Vagina (tissue), 2 donors: ENCODE data around the gene ZEB2. TPM values are rescaled to one million over a fixed set of nuclear protein-coding genes. Genes with fewer than 3 reads are reported as not detected.

Experiments
- DNase-seq, 2 donors: peaks; one replicate each; pipeline ENCODE4 v3.0.0-alpha.2; 2017; ENCODE audit errors: extremely low spot score in 2 of 2
- H3K27ac ChIP-seq: fragments of 200-600 bp; sonication (generic); one replicate; pipeline ENCODE4 v1.5.1; 2019
- H3K27me3 ChIP-seq: fragments of 200-600 bp; sonication (generic); one replicate; pipeline ENCODE4 v1.5.1; 2019
- H3K36me3 ChIP-seq, 2 donors: fragments of 200-600 bp; sonication (generic); one replicate each; pipeline ENCODE4 v1.5.1; 2017 to 2019
- H3K4me1 ChIP-seq: fragments of 200-600 bp; sonication (generic); one replicate; pipeline ENCODE4 v1.5.1; 2019
- H3K4me3 ChIP-seq, 2 donors: fragments of 200-600 bp; sonication (generic); 1 replicate in 1 of 2; 2 replicates in 1 of 2; pipeline ENCODE4 v1.5.1; 2016 to 2019
- H3K9me3 ChIP-seq: fragments of 200-600 bp; sonication (generic); one replicate; pipeline ENCODE4 v1.5.1; 2019
- POLR2A ChIP-seq, 2 donors: fragments of 450-650 bp; IDR thresholded peaks; one replicate each; pipeline ENCODE4 v1.6.1; 2017; ENCODE audit warnings: antibody characterized with exemption in 2 of 2, mild to moderate bottlenecking in 2 of 2, moderate library complexity in 2 of 2
- POLR2AphosphoS5 ChIP-seq, 2 donors: sonication (generic); formaldehyde crosslinking; IDR thresholded peaks; one replicate each; pipeline ENCODE4 v1.9.0; 2017; ENCODE audit warnings: antibody characterized with exemption in 2 of 2, mild to moderate bottlenecking in 2 of 2, low read depth in 1 of 2; ENCODE audit not compliant: insufficient read depth in 1 of 2
- intact Hi-C: fragments of 100-400 bp; cut with DNase I; formaldehyde crosslinking; loops from one replicate; pipeline ENCODE4 v1.15.1; 2023
- total RNA-seq: library from RNA; depleted of rRNA; stranded (reverse); fragments of >200 nt; gene quantifications from one replicate; pipeline ENCODE4 v1.2.3, GENCODE V29; 2016
- TF ChIP-seq, protein P1 (sequence below), 3 experiments: fragments of 450-650 bp in 2 of 3; fragments of 200-600 bp in 1 of 3; sonication (generic) in 1 of 3; IDR thresholded peaks; one replicate each; pipeline ENCODE4 v1.5.1; 2017 to 2019; ENCODE audit warnings: antibody characterized with exemption in 3 of 3, mild to moderate bottlenecking in 2 of 3, moderate library complexity in 2 of 3

ZEB2 gene
- total RNA-seq, 1 donor from 2014 or later: 63.6 TPM

DNA sequence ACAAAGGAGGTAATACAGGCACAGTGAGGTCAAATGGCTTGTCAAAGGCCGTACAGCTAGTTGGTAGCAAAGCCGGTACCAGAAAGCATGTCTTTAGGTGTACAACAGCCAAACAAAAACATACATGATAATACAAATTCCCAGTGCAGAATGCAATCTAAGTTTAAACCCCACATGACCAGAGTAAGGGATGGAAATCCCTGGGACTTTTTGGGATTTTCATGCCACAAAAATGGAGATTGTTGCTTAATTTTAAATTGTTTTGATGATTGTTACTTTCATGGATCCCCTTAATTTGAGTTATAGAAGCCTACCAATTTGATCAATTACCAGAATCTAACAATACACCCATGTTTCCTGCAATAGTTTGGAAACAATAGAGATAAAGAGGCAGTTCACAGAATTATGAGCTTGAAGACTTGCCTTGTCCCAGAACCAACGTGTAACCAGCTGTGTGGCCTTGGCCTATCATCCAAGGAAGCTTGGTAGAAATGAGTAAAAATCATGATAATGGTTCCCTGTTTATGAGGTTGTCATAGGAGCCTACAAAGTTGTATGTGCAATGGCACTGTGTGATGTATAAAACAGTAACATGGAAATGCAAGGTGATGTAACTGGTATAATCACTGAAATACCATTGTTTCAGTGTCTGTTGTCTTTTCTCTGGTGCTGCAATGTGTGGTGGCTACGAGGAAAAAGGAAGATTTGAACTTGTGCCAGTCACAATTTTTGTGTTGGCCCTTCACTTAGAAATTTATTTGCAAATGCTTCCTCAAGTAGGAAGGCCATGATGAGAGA is 85.3 kb downstream of the ZEB2 start:
- H3K4me1 ChIP-seq: peaks cover 36% of the 10 kb centered on the region
- H3K4me3 ChIP-seq: no peak overlapping the region
- no peaks in the 10 kb centered on the region for H3K9me3 ChIP-seq
- H3K36me3 ChIP-seq: no peaks in the 10 kb centered on the region
- intact Hi-C loops: no loop called here
- no peak for DNase-seq
- no peak overlapping the region for H3K27ac ChIP-seq
- TF ChIP-seq, protein P1, sequence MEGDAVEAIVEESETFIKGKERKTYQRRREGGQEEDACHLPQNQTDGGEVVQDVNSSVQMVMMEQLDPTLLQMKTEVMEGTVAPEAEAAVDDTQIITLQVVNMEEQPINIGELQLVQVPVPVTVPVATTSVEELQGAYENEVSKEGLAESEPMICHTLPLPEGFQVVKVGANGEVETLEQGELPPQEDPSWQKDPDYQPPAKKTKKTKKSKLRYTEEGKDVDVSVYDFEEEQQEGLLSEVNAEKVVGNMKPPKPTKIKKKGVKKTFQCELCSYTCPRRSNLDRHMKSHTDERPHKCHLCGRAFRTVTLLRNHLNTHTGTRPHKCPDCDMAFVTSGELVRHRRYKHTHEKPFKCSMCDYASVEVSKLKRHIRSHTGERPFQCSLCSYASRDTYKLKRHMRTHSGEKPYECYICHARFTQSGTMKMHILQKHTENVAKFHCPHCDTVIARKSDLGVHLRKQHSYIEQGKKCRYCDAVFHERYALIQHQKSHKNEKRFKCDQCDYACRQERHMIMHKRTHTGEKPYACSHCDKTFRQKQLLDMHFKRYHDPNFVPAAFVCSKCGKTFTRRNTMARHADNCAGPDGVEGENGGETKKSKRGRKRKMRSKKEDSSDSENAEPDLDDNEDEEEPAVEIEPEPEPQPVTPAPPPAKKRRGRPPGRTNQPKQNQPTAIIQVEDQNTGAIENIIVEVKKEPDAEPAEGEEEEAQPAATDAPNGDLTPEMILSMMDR (IDR thresholded peaks at IDR 0.05): no peak
- TF ChIP-seq POLR2A (IDR thresholded peaks at IDR 0.05): no peak
- H3K27me3 ChIP-seq: no peaks in the 10 kb centered on the region

DNA sequence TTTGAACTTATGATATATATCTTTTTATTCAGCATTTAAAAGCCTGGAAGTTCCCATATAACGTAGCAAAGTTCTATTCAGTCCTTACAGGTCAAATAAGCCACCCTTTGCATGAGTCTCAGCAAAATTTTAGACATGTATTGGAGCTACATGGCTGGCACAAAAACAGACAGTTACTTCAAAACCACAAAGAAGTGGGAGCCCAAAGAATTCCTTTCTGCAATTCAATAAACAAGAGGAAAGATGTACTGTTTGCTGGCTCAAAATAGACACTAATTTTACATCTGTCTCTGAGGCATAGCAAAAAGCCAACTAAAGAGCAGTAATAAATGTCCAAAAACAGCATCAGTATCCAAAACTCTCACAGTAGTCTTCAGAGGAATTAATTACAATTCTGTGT is 87.0 kb downstream of the ZEB2 start:
- no peaks in the 10 kb centered on the region for H3K9me3 ChIP-seq
- intact Hi-C loops: no loop called here
- peaks cover 44% of the 10 kb centered on the region for H3K4me1 ChIP-seq
- no peak overlapping the region for H3K4me3 ChIP-seq
- no peaks in the 10 kb centered on the region for H3K27me3 ChIP-seq
- DNase-seq: no peak
- no peak for TF ChIP-seq POLR2A (IDR thresholded peaks at IDR 0.05)
- TF ChIP-seq, protein P1 (IDR thresholded peaks at IDR 0.05): no peak
- no peak for TF ChIP-seq POLR2AphosphoS5 (IDR thresholded peaks at IDR 0.05; ENCODE audit: insufficient read depth in 1 of 2, low read depth in 1 of 2)
- H3K27ac ChIP-seq: no peak overlapping the region
- H3K36me3 ChIP-seq: peaks cover 0 to 3% of the 10 kb centered on the region in 2 donors

DNA sequence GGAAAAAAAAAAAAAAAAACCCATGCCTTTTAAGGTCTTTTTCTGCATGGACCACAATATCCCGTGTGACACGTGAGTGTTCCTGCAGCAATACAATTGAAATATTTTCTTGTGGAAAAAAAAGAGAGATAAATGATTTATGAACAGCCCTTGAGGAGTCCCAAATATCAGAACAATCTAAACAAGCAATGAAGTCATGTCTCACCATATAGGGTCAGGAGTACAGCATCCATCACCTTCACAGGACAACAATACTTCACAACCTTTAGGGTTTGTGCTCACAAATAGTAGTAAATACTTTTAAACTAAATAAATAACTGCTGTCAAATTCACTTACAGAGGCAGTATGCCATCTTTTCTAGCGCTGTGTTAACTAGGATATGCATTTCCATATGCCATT is 87.9 kb downstream of the ZEB2 start:
- no peaks in the 10 kb centered on the region for H3K9me3 ChIP-seq
- no peak for DNase-seq
- intact Hi-C loops: no loop called here
- no peak overlapping the region for H3K4me3 ChIP-seq
- no peaks in the 10 kb centered on the region for H3K27me3 ChIP-seq
- peaks cover 0 to 3% of the 10 kb centered on the region in 2 donors for H3K36me3 ChIP-seq
- TF ChIP-seq, protein P1 (IDR thresholded peaks at IDR 0.05): no peak
- TF ChIP-seq POLR2A (IDR thresholded peaks at IDR 0.05): no peak
- TF ChIP-seq POLR2AphosphoS5 (IDR thresholded peaks at IDR 0.05; ENCODE audit: insufficient read depth in 1 of 2, low read depth in 1 of 2): no peak
- peaks cover 44% of the 10 kb centered on the region for H3K4me1 ChIP-seq
- H3K27ac ChIP-seq: peak overlapping the region; percentile 65

DNA sequence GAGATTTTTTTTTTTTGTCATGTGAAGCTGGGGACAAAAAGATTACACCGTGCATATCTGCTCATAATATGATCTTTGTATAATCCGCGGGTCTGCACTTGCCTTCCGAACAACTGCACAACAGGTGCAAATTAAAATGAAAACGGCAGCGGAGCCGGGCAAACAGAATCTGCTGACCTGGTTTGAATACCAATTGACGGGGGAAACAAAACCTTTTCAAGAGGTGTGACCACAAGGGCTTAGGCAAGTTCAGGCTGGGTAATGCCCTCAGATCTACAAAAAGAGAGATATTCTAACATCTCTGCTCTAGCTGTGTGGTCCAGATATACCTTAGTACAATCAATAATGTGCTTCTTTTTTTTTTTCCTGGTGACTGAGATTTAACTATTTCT is 88.5 kb downstream of the ZEB2 start:
- intact Hi-C loops: no loop called here
- DNase-seq: no peak
- Histone ChIP-seq H3K27ac (peak overlapping the region; percentile 65), H3K4me3 (peak overlapping the region in 1 of 2 donors; percentile 10), H3K36me3 (peaks cover 0 to 3% of the 10 kb centered on the region in 2 donors), H3K27me3 (no peaks in the 10 kb centered on the region), H3K4me1 (peaks cover 42% of the 10 kb centered on the region), H3K9me3 (no peaks in the 10 kb centered on the region)
- TF ChIP-seq POLR2A (IDR thresholded peaks at IDR 0.05): no peak
- TF ChIP-seq, protein P1 (IDR thresholded peaks at IDR 0.05): no peak
- TF ChIP-seq POLR2AphosphoS5 (IDR thresholded peaks at IDR 0.05; ENCODE audit: insufficient read depth in 1 of 2, low read depth in 1 of 2): no peak

DNA sequence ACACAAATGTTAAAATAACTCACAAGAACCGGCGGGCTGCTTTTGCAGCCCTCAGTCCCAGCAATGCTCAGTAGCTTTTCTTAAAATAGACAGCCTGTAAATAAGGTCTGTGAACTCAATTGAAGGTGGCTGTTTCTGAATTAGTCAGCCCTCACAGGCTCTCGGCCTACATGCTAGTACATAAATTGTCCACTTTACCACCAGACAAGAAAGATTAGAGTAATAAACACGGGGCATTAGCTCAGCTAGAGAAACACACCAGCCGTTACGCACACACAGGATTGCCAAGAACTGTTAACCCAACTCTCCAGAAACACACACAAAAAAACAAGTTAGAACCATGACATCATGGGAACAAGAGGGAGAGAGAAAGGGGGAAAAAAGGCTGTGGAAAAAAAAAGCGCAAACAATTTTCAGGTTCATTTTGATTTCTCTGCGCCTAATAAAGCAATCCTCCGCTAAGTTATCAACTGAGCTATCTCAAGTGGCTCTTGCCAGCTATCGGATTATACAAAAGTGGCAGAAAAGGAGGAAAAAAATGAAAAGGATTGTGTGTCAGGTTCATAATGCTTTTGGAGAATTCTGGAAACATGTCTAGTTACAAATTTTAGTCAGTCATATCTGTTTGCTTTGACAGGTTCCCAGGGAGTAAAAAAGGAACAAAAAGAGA is 89.1 kb downstream of the ZEB2 start:
- no peak for DNase-seq
- intact Hi-C loops: no loop called here
- peak overlapping the region; percentile 65 for H3K27ac ChIP-seq
- peak in 1 of 2 donors; percentile 71 for TF ChIP-seq POLR2AphosphoS5 (IDR thresholded peaks at IDR 0.05; ENCODE audit: insufficient read depth in 1 of 2, low read depth in 1 of 2)
- TF ChIP-seq, protein P1 (IDR thresholded peaks at IDR 0.05): no peak
- H3K9me3 ChIP-seq: no peaks in the 10 kb centered on the region
- peak overlapping the region in 1 of 2 donors; percentile 10 for H3K4me3 ChIP-seq
- H3K36me3 ChIP-seq: peaks cover 0 to 3% of the 10 kb centered on the region in 2 donors
- no peaks in the 10 kb centered on the region for H3K27me3 ChIP-seq
- peaks cover 41% of the 10 kb centered on the region for H3K4me1 ChIP-seq
